GM08714 (cell line): ENCODE data around the gene PERM1.

ENCODE experiments used
- H3K4me3 ChIP-seq: fragments of 200-500 bp; sonication (Bioruptor generic); 2 replicates; pipeline ENCODE4 v1.5.1; 2014; ENCODE audit warnings: mild to moderate bottlenecking, low read length, inconsistent platforms
- ZNF274 ChIP-seq: IDR thresholded peaks from 2 replicates; pipeline ENCODE4 v1.6.1; 2012; ENCODE audit warnings: mild to moderate bottlenecking, low read depth, low read length

Gene PERM1

DNA sequence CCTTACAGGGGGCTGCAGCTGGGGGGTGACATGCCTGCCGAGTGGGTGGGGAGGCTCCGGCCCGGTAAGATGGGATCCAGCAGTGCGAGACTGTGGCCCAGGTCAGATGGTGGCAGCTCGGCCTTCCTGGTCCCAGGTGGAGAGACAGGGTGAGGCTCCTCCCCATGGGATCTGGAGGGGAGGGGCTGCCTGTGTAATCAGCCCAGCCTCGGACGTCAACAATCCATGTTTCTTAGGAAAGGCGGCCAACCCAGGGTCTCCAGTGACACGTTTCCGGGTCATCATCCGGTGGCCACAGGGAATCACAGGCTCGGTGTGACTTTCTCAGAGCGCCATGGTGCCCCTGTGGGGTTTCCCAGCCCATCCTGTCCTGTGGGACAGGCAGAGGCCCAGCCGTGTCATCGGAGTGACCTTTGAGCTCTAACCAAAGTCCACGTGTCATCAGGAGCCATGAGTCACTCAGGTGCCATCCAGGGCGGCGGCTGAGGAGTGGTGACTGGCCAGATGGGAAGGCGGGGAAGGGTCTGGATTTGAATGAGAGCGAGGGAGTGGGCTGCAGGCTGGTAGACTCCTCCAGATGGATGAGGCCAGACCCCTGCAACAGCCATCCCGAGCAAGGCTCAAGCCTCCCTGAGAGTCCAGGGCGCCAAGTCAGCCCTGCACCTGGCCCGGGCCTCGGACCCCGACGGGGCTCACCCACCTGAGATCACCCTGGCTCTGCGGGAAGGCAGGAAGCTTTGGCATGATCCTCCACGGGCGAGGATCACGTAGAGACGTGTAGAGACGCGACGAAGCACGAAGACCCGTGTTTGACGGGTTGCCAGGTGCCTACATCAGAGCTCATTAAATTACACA, 24.6 kb upstream of the PERM1 start:
- TF ChIP-seq ZNF274 = no peak
- H3K4me3 ChIP-seq = no peak overlapping the region

DNA sequence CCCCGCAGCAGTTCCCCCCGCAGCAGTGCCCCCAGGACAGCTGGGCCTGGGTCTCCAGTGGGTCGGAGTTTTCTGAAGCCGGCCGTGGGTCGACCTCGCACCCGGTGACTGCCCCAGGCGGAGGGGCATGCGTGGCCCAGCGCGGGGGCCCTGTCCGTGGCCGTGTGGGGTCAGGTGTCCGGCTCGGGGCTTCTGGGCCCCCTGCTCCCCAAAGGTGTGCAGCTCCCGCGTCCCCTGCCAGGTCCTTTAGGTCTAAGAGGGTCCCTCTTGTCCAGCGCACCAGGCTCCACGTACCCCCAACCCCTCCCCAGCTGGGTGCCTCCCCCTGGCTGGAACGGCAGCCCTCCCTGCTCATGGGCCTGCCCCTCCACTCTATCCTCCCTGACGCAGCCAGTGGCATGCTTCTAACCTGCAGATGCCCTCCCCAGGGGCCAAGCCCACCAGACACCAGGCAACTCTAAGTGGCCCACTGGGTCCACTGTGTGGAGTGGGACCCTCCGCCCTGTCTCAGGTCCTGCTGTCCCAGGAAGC, 23.9 kb upstream of the PERM1 start:
- no peak for TF ChIP-seq ZNF274
- no peak overlapping the region for H3K4me3 ChIP-seq

DNA sequence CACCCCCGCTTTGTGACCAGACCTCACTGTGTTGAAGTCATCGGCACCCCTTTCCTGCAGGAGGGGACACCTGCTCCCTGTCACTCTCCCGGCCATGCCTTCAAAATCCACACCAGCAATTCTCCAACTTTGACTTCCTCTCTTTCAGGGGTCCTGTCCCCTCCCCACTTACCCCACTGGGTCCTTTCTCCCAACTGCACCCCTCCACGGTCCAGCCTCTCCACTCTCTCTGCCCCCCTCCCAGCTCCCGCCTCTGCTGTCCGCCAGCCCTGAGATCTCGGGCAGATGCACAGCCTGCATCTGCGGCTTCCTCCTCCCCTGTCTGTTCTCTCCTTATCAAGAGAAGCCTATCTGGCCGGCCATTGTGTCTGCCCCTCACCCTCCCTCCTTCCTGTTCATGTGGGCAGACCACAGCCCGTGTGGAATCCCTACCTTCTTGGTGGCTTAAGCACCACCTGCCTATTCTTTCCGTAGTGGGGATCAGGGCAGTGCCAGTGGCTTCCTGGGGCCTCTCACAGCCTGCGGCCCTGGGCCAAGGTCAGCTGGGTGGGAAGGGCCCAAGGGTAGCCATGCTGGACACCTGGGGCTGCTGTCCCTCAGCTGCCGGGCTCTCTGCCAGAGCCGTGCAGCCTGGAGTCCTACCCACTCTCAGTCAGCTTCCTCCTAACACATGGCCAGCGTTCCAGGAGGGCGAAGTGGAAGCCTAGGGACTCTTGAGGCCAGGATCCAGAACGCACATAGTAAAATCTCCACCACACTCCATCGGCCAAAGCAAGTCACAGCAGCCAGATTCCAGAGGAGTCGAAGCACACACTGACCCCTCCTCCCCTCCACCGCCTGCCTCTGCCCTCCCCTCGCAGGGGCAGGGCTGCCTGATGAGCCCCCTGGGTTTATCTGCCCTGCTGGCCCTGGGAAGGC, 23.1 kb upstream of the PERM1 start:
- no peak overlapping the region for H3K4me3 ChIP-seq
- no peak for TF ChIP-seq ZNF274

DNA sequence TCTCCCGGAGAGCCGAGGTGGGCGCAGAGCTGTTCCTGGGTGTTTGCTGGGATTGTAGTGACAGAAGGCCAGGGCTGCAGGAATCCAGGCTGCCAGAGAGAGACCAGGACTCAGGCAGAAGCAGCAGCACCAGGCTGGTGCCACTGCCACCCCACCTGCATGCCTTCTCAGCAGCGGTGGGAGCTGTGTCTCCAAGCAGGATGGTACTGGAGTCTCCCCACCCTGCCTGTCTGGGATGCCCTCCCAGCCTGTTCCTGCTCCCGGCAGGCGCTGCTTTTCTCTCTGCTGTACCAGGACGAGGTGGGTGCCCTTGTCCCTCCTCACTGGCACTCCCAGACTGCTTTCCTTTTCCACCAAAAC, 22.5 kb upstream of the PERM1 start:
- no peak overlapping the region for H3K4me3 ChIP-seq
- no peak for TF ChIP-seq ZNF274

DNA sequence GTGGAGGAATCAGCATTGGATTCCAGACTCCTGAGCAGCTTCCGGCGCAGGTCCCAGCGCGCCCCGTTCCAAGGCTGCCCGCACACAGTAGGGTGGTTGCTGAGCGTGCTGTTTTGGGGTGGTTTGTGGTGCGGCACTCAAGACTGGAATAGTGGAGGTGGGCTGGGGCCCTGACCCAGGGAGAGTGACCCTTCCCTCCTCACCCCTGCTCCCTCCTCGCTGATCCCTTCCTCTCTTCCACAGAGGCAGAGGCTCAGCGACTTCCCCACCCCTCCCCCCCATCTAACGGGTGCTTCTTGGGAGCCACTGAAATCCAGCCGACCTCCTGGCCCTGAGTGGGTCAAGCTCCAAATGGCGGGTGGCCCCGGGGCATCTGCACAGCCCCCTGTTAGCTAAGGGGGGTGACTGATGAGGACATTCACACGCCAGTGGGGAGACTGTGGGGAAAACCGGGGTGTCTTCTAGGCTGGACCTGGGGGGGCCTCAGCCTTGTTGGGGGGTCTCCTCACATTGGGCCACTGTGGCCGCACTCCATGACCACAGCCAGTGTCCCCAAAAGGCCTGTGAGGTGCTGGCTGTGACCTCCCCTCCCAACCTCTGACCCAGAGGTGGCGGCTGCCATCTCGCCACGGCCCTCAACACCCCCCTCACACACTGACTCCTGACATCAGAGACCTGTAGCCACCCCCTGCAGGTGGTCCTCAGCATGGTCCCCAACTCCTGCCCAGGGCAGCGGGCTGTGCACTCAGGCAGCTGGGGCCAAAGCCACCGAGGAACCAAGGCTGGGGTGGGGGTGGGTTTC, 21.9 kb upstream of the PERM1 start:
- no peak for TF ChIP-seq ZNF274
- no peak overlapping the region for H3K4me3 ChIP-seq

DNA sequence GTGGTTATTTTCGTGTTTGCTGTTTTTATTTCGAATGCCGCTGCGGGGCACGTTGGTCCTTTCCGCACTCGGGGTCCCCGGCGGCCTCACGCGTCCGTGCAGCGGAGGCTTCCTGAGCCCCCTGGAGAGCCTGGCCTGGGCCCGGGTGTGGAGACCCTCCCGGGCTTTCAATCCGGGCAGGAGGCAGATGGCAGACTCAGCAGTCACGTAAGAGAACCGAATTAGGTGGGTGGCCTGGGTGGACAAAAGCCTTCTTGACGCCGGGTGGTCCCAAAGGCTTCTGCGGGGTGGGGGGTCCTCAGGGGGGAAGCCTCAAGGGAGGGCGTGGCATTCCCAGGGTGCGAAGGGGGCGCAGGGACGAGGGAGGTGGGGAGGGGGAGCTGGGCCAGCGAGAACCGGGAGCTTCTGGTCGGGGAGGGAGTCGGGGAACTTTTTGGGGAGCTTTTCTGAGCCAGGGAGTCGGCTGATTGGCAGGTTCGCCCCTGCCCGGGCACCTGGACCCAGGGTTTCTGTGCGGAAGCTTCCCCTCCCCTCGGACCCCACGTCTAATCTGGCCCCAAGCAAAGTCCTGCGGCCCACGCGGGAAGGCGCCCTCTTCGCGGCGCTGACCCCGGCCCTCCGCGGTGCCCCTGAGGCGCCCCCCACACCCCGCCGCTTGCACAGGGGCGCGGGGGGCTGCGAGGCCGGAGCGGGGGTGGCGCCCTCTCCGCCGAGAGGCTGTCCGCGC, 19.3 kb upstream of the PERM1 start:
- peak overlapping the region; percentile 57 for H3K4me3 ChIP-seq
- TF ChIP-seq ZNF274 = no peak

DNA sequence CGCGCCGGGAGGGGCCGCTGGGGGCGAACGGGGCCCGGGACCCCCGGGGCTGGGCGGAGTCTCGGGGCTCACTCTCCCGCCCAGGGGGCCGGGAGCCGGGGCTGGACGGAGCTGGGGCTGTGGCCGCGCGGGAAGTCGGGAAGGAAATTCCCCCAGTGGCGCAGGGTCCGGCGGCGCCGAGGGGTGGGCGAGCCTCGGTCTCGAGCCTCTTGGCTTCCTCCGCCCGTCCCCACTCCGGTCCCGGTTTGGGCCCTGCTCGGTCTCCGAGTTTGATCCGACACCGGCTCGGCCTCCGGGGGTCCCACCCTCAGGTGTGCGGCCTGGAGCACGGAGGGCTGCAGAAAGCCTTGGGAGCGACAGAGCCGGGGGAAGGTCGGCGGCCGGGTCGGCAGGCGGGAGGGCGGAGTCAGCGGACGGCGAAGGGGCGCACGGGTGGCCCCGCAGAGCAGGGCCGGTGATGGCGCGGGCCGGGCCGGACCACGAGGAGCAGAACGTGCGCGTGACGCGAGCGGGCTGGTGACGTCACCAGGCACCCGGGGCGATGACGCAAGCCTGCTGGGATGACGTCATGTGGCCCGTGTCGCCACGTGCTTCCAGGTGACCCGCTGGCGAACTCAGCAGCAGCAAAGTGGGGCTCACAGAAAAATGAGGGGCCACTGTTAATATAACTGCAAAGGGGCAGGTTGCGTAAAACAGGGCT, 18.6 kb upstream of the PERM1 start:
- TF ChIP-seq ZNF274 = no peak
- H3K4me3 ChIP-seq = peak overlapping the region; percentile 57

DNA sequence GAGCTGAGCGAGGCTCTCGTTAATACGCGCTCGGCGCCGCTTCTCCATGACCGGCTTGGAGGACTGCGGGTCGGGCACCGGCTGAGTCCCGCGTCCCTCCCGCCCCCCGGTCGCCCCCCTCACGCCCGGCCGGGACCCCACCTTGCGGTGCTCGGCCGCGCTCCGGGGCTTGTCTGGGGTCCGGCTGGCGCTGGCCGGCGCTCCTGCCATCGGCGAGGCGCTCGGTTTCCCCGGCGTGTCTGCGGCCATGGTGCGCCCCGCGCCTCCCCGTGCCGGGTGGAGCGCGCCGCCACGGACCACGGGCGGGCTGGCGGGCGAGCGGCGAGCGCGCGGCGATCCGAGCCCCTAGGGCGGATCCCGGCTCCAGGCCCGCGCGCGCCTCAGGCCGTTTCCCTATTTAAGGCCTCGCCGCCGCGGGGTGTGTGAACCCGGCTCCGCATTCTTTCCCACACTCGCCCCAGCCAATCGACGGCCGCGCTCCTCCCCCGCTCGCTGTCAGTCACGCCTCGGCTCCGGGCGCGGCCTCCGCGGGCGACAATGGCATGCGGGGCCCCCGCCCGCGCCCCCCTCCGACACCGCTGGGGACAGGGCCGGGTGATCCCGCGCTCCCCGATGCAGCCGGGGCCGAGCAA, 17.9 kb upstream of the PERM1 start, which contains the start of gene HES4:
TSS of gene HES4 (minus strand) at position 373 of the 632 bp plus-strand sequence. CDS start at position 249, 124 bp downstream.
- H3K4me3 ChIP-seq = peak within 1 kb of the TSS; percentile 57
- no peak for TF ChIP-seq ZNF274

DNA sequence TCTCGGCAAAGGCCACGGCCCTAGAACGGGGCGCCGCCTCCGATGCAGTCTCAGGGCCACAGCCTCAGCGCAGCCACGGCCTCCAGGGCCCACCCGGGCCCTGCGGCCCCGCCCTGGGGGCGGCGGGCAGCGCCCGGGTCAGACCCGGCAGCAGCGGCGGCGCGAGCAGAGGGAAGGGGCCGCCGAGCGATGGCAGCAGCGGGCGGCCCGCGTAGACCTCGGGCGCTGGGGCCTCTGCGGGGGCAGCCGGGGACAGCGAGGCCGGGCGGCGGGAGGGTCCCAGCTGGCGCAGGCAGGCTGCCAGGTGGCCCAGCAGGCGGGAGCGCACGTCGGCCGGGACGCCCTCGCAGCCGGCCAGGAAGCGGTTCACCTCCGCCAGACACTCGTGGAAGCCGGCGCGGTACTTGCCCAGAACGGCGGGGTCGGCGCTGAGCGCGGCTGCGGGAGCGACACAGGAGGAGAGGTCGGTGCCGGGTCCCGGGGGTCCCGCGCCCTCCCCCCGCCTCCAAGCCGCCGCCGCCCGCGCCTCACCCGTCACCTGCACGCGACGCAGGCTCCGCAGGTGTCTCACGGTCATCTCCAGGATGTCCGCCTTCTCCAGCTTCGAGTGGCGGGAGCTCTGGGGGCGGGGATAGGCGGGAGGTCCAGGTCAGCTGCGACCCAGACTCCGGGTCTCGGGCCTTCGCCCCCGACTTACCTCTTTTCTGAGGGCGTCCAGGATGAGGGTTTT, 17.3 kb upstream of the PERM1 start:
- no peak for TF ChIP-seq ZNF274
- H3K4me3 ChIP-seq = peak overlapping the region; percentile 16; the same call in 1 of the 2 replicates

DNA sequence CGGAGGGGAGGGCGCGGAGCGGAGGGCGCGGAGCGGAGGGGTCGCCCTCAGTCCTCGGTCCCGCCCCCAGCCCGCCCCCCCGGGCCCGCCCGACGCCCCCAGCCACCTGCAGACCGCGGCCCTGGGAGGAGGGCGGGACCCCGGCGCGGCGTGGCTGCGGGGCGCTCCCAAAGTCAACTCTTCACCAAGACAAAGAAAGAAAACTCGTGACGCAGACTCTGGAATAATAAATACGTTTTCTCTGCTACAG, 16.8 kb upstream of the PERM1 start:
- H3K4me3 ChIP-seq = no peak overlapping the region; the same call in 1 of the 2 replicates

DNA sequence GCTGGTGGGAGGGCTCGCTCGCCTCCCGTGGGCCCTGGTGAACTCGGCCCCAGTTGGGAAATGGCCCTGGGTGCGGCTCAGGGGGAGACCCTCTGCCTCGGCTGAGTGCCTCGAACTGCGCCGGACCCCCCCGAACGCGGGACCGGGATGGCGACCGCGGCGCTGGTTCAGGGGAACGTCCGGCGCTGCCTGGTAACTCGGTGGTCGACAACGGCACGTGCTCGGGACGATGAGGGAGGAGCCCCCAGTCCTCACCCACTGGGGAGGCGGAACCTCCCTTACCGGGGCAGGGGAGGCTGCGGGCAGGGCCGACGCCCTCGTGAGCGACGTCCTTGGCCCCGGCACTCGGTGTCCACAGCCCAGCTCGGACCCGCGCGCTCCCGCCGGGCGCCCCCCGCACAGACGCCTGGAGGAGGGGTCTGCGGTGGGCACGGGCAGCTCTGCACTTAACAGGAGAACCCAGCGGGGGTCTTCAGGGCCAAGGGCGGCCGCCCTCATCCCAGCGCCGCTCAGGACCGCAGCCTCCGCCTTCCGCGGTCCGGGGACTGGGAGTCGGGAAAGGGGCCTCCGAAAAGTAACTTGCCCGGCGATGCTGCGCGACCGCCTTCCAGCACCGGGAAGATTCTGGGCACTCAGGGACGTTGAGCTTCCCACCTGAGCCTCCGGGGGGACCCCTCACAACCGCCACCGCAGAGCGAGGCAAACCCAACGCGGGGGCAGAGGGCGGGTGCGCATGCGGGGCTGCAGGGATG, 16.3 kb upstream of the PERM1 start:
- no peak overlapping the region for H3K4me3 ChIP-seq

More for the DNA sequence above, 16.8 kb upstream of the PERM1 start:
- no peak for TF ChIP-seq ZNF274

DNA sequence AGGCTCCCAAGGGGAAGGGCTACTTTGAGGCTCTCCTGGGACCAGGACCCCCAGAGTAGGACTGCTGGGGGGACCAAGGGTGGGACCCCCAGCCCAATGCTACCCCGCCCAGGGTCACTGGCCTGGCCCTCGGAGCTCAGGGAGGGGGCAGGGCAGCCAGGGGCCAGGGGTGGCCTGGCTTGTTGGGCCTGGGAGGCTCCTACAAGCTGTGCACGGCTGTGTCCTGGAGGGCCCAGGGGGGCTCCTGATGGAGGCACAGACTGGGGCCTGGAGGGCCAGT, 15.8 kb upstream of the PERM1 start:
- TF ChIP-seq ZNF274 = no peak
- no peak overlapping the region for H3K4me3 ChIP-seq

More for the DNA sequence above, 16.3 kb upstream of the PERM1 start:
- TF ChIP-seq ZNF274 = no peak
